ENCODE results near the gene AZIN2.
"Not testable (repeated sequence)": the region's sequence is repeated elsewhere in the genome, so short reads cannot be mapped to it uniquely, and the experiment has no call there.

The AZIN2 gene

GRCh38 chr1:33088119-33088906 lies 7.4 kb downstream of the AZIN2 start:
- DNase-seq (ENCODE audit: low read depth) = no peak
- no peak overlapping the region for H3K4me3 ChIP-seq (ENCODE audit: low read depth, low read length)

GRCh38 chr1:33089457-33089856 lies 8.5 kb downstream of the AZIN2 start:
- DNase-seq (ENCODE audit: low read depth) = no peak
- H3K4me3 ChIP-seq (ENCODE audit: low read depth, low read length) = no peak overlapping the region

GRCh38 chr1:33092438-33092837 lies 11.5 kb downstream of the AZIN2 start:
- DNase-seq (ENCODE audit: low read depth) = no peak
- no peak overlapping the region for H3K4me3 ChIP-seq (ENCODE audit: low read depth, low read length)

- no peak overlapping the region for H3K4me3 ChIP-seq (ENCODE audit: low read depth, low read length)
- DNase-seq (ENCODE audit: low read depth) = no peak
Measured at GRCh38 chr1:33093004-33093403, 12.1 kb downstream of the AZIN2 start.

- no peak for DNase-seq (ENCODE audit: low read depth)
- H3K4me3 ChIP-seq (ENCODE audit: low read depth, low read length) = no peak overlapping the region
Measured at GRCh38 chr1:33094486-33094885, 13.5 kb downstream of the AZIN2 start.

GRCh38 chr1:33094971-33095604 lies 14.1 kb downstream of the AZIN2 start:
- peak; percentile 32 for DNase-seq (ENCODE audit: low read depth)
- no peak overlapping the region for H3K4me3 ChIP-seq (ENCODE audit: low read depth, low read length)

- peak; percentile 56 for DNase-seq (ENCODE audit: low read depth)
- no peak overlapping the region for H3K4me3 ChIP-seq (ENCODE audit: low read depth, low read length)
Measured at GRCh38 chr1:33096363-33097005, 15.5 kb downstream of the AZIN2 start.

- no peak overlapping the region for H3K4me3 ChIP-seq (ENCODE audit: low read depth, low read length)
- DNase-seq (ENCODE audit: low read depth) = no peak
Measured at GRCh38 chr1:33097137-33097611, 16.2 kb downstream of the AZIN2 start.

GRCh38 chr1:33097762-33098161 lies 16.8 kb downstream of the AZIN2 start:
- H3K4me3 ChIP-seq (ENCODE audit: low read depth, low read length) = no peak overlapping the region
- DNase-seq (ENCODE audit: low read depth) = no peak

GRCh38 chr1:33098371-33098770 lies 17.4 kb downstream of the AZIN2 start:
- no peak for DNase-seq (ENCODE audit: low read depth)
- H3K4me3 ChIP-seq (ENCODE audit: low read depth, low read length) = no peak overlapping the region

GRCh38 chr1:33099290-33100118 lies 18.6 kb downstream of the AZIN2 start:
- DNase-seq (ENCODE audit: low read depth) = peak; percentile 100
- H3K4me3 ChIP-seq (ENCODE audit: low read depth, low read length) = no peak overlapping the region

GRCh38 chr1:33100119-33100415 lies 19.1 kb downstream of the AZIN2 start:
- H3K4me3 ChIP-seq (ENCODE audit: low read depth, low read length); DNase-seq (ENCODE audit: low read depth): not testable (repeated sequence)

GRCh38 chr1:33110477-33110876 lies 29.5 kb downstream of the AZIN2 start:
- no peak for DNase-seq (ENCODE audit: low read depth)
- H3K4me3 ChIP-seq (ENCODE audit: low read depth, low read length) = no peak overlapping the region

- DNase-seq (ENCODE audit: low read depth) = no peak
- H3K4me3 ChIP-seq (ENCODE audit: low read depth, low read length) = no peak overlapping the region
Measured at GRCh38 chr1:33111965-33112364, 31.0 kb downstream of the AZIN2 start.

GRCh38 chr1:33117440-33118085 lies 36.6 kb downstream of the AZIN2 start:
- DNase-seq (ENCODE audit: low read depth) = no peak
- H3K4me3 ChIP-seq (ENCODE audit: low read depth, low read length) = no peak overlapping the region

GRCh38 chr1:33118274-33118673 lies 37.3 kb downstream of the AZIN2 start:
- H3K4me3 ChIP-seq (ENCODE audit: low read depth, low read length) = no peak overlapping the region
- DNase-seq (ENCODE audit: low read depth) = no peak

- no peak overlapping the region for H3K4me3 ChIP-seq (ENCODE audit: low read depth, low read length)
- no peak for DNase-seq (ENCODE audit: low read depth)
Measured at GRCh38 chr1:33119050-33119449, 38.1 kb downstream of the AZIN2 start.

- H3K4me3 ChIP-seq (ENCODE audit: low read depth, low read length) = no peak overlapping the region
- DNase-seq (ENCODE audit: low read depth) = no peak
Measured at GRCh38 chr1:33119532-33120217, 38.7 kb downstream of the AZIN2 start.
